ENCODE data around the gene NPY. TPM values are rescaled to one million over a fixed set of nuclear protein-coding genes. Genes with fewer than 3 reads are reported as not detected.

NPY gene
- total RNA-seq, 2 donors from 2014 or later = not detected

DNA sequence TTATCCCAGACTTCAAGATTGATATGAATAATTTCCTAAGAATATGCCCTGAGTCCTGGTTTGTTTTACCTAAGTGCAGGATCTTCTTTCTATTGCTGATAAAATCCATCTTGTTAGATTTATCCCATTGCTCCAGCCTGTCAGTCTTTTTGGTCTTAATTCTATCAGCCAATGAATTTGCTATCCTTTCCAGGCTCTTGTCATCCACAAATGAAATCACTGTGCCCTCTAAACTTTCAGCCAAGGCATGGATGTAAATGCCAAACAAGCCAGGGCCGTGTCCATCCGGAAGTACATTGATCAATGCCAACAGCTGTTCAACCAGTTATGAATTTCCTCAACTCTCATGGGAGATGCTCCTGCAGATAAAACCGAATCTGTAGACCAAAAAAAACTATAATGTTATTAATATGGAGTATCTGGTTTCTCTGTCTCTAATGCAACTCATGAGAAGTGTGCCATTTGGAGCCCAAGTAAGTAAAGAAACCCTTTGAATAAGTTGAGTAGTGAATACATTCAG is 40.0 kb downstream of the NPY start:
- Mint-ChIP-seq H3K4me1 (ENCODE audit: low read depth) (no peaks in the 10 kb centered on the region), H3K4me3 (no peak overlapping the region), H3K27ac (no peak overlapping the region), H3K36me3 (ENCODE audit: insufficient read depth in 2 of 2) (no peaks in the 10 kb centered on the region), H3K9me3 (no peaks in the 10 kb centered on the region), H3K27me3 (ENCODE audit: low read depth) (peaks cover 16% of the 10 kb centered on the region)
- DNase-seq = no peak
- ATAC-seq (replicated peaks in 1 of 2) = no peak

DNA sequence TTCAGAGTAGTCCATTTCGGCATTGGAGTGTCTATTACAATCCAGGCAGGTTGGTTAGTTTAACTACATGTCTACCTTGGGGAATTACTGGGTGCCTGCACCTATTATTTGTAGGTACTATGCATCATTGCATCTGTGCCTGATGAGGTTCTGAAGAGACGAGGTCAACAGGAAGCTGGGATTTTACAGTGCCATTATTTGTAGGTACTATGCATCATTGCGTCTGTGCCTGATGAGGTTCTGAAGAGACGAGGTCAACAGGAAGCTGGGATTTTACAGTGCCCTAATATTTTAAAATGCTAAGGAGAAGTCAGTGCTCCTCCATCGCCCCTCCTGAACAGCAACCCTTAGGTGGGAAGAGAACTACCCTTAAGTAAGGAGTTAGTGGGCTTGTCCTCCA is 41.7 kb downstream of the NPY start:
- Mint-ChIP-seq H3K9me3 (no peaks in the 10 kb centered on the region), H3K27ac (no peak overlapping the region), H3K36me3 (ENCODE audit: insufficient read depth in 2 of 2) (no peaks in the 10 kb centered on the region), H3K27me3 (ENCODE audit: low read depth) (peaks cover 8% of the 10 kb centered on the region), H3K4me1 (ENCODE audit: low read depth) (no peaks in the 10 kb centered on the region), H3K4me3 (no peak overlapping the region)
- DNase-seq (no peak), ATAC-seq (replicated peaks in 1 of 2) (no peak)

DNA sequence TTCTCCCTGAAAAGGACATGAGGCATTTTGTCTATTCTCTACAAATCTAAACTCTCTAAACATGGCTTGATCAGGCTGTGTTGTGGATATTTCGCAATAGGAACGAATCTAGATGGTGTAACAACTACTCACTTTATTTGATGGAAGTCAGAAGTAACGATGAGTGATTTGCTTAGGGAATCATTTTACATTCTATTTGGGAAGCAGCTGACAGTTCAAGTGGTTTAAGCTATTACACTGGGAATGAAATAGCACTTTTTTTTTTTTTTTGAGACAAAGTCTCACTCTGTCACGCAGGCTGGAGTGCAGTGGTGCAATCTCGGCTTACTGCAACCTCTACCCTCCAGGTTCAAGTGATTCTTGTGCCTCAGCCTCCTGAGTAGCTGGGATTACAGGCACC is 44.1 kb downstream of the NPY start:
- H3K27ac Mint-ChIP-seq = no peak overlapping the region

DNA sequence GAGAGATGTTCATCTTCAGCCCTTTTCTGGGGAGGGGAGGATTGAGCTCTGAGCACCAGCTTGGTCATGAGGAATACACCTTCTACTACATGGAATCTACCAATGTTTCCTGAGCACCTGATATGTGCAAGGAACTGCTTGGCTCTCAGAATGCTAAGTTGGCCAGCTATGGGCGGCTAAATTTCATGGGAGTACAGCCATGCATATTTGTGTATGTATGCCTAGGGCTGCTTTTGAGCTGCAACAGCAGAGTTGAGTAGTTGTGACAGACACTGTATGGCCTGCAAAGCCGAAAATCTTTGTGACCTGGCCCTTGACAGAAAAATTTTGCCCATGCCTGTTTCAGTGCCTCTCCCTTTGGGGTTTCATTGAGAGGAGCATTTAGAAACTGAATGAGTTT is 44.9 kb downstream of the NPY start:
- DNase-seq (no peak), ATAC-seq (replicated peaks in 1 of 2) (no peak)
- Mint-ChIP-seq H3K27me3 (ENCODE audit: low read depth) (peaks cover 8% of the 10 kb centered on the region), H3K27ac (no peak overlapping the region), H3K36me3 (ENCODE audit: insufficient read depth in 2 of 2) (peaks cover 4% of the 10 kb centered on the region in 2 donors), H3K9me3 (peaks cover 4 to 5% of the 10 kb centered on the region in 2 donors), H3K4me1 (ENCODE audit: low read depth) (no peaks in the 10 kb centered on the region), H3K4me3 (no peak overlapping the region)

More for the DNA sequence above, 44.1 kb downstream of the NPY start:
- DNase-seq (no peak), ATAC-seq (replicated peaks in 1 of 2) (no peak)
- no peak overlapping the region for H3K4me3 Mint-ChIP-seq
- peaks cover 4% of the 10 kb centered on the region in 2 donors for H3K36me3 Mint-ChIP-seq (ENCODE audit: insufficient read depth in 2 of 2)
- H3K4me1 Mint-ChIP-seq (ENCODE audit: low read depth) = no peaks in the 10 kb centered on the region
- peaks cover 4 to 5% of the 10 kb centered on the region in 2 donors for H3K9me3 Mint-ChIP-seq
- peaks cover 8% of the 10 kb centered on the region for H3K27me3 Mint-ChIP-seq (ENCODE audit: low read depth)

DNA sequence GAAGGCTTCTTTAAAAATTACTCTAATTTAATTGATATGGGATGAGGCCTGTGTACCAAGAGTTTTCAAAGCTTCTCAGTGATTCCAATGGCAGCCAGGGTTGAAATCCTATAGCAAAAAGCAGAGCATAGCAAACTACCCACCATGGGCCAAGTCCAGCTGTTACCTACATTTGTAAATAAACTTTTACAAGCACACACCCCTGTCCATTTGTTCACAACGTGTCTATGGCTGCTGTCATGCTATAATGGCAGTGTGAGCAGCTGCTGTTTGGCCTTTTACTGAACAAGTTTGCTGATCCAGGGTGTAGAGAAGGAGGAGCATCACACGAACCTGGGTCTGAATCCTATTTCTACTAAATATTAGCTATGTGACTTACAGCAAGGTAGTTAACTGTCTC is 50.0 kb downstream of the NPY start:
- Mint-ChIP-seq H3K9me3 (peaks cover 4 to 5% of the 10 kb centered on the region in 2 donors), H3K4me3 (no peak overlapping the region), H3K27me3 (ENCODE audit: low read depth) (peaks cover 30% of the 10 kb centered on the region), H3K27ac (no peak overlapping the region), H3K4me1 (ENCODE audit: low read depth) (peaks cover 4% of the 10 kb centered on the region), H3K36me3 (ENCODE audit: insufficient read depth in 2 of 2) (peaks cover 4% of the 10 kb centered on the region in 2 donors)
- ATAC-seq (replicated peaks in 1 of 2) (no peak), DNase-seq (no peak)

DNA sequence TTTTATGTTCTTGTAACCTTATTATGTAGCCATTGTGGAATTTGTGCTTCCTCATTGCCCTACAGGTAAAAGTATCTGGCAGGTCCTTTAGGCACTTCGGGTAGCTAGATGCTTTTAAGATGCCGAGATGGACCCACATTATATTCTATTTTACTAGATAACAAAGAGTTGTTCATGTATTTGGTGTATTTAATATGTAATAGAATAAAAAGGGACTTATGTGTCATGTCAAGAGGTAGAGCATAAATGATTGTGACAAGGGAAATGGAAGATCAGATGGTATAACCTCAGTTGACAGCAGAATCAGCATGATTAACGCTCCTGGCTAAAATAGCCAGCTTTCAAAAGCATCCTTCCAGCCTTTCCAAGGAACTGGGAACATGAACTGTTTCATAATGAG is 50.6 kb downstream of the NPY start:
- no peak for DNase-seq
- Mint-ChIP-seq H3K27me3 (ENCODE audit: low read depth) (peaks cover 30% of the 10 kb centered on the region), H3K4me3 (no peak overlapping the region), H3K9me3 (peaks cover 4 to 5% of the 10 kb centered on the region in 2 donors), H3K4me1 (ENCODE audit: low read depth) (peaks cover 4% of the 10 kb centered on the region), H3K36me3 (ENCODE audit: insufficient read depth in 2 of 2) (peaks cover 4% of the 10 kb centered on the region in 2 donors), H3K27ac (no peak overlapping the region)
- ATAC-seq (replicated peaks in 1 of 2) = no peak

DNA sequence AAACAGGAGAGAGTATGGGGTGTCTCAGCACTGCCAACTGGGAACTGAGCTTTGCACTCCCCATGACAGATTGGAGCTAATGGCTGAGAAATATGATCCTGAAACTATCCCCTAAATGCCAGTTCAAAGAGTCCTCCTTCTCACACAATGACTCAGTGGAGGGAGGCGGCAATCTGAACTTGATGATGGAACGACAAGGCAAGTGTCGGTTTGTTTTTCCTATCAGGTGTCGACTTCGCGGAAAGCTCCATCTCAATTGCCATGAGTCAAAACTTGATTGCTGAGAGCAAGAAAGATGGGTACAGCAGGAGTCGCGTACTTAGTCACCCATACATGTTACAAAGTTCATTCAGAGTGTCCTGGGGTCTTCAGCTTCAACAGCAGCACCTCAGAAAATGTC is 52.5 kb downstream of the NPY start:
- Mint-ChIP-seq H3K27ac (peak overlapping the region; percentile 26), H3K36me3 (ENCODE audit: insufficient read depth in 2 of 2) (peaks cover 4% of the 10 kb centered on the region in 2 donors), H3K4me3 (peak overlapping the region in 1 of 2 donors; percentile 33), H3K9me3 (peaks cover 4 to 5% of the 10 kb centered on the region in 2 donors), H3K27me3 (ENCODE audit: low read depth) (peaks cover 30% of the 10 kb centered on the region), H3K4me1 (ENCODE audit: low read depth) (peaks cover 4% of the 10 kb centered on the region)
- ATAC-seq (replicated peaks in 1 of 2) (peak; percentile 74 to 87), DNase-seq (peak; percentile 31 to 35)

DNA sequence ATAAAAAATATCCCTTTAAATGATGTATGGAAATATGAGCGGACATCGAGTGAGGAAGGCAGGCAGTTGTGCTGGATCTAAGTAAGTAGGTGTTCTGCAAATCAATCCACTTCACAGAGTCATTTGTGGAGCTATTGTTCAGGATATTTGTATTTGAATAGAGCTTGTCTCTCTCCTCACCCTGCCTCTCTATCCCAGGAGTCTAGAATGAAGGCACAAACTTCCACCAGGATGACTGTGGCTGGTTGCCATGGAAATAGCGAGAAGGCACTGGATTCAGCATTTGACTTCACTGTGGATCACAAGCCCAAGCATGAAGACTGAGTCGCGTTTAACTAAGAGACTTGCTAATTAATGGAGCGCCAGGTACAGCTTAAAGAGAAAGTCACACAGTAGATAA is 53.2 kb downstream of the NPY start:
- ATAC-seq (replicated peaks in 1 of 2) (no peak), DNase-seq (no peak)
- Mint-ChIP-seq H3K27me3 (ENCODE audit: low read depth) (peaks cover 30% of the 10 kb centered on the region), H3K4me1 (ENCODE audit: low read depth) (peaks cover 4% of the 10 kb centered on the region), H3K9me3 (peaks cover 4 to 5% of the 10 kb centered on the region in 2 donors), H3K4me3 (no peak overlapping the region), H3K27ac (no peak overlapping the region), H3K36me3 (ENCODE audit: insufficient read depth in 2 of 2) (peaks cover 0 to 4% of the 10 kb centered on the region in 2 donors)

DNA sequence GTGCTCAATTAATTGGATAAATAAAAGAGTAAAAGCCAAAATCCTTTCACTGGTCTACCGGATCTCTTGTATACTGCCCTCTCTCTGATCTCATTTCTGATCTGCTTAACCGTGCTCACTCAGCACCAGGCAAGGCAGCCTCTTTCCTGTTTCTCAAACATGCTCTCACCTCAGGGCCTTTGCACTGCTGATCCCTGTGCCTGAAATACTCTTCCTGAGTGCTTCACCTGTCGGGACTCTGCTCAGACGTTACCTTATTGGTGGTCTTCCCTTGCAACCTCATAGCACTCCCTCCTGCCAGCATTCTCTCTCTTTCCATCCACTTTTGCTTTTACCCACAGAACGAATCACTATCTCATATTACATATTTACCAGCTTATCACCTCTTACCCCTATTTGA is 55.6 kb downstream of the NPY start:
- Mint-ChIP-seq H3K4me1 (ENCODE audit: low read depth) (peaks cover 4% of the 10 kb centered on the region), H3K9me3 (no peaks in the 10 kb centered on the region), H3K27ac (no peak overlapping the region), H3K36me3 (ENCODE audit: insufficient read depth in 2 of 2) (no peaks in the 10 kb centered on the region), H3K4me3 (no peak overlapping the region), H3K27me3 (ENCODE audit: low read depth) (peaks cover 29% of the 10 kb centered on the region)
- DNase-seq = no peak
- no peak for ATAC-seq (replicated peaks in 1 of 2)

DNA sequence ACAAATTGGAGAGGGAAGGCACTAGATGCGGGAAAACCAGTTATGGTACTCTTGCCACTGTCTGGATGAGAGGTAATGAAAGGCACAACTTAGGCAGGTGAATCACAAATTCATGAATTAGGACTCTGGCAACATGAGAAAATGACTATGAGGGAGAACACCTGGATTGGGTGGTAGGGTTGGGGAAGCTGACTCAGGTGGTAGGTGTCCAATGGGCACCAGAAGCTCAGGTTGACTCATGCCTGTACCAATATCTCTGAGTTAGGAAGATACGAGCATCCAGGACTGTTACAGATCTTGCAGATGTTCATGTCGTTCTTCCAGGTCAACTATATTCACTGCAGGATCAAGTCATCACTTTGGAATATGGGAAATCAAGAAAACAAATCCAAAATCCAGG is 56.7 kb downstream of the NPY start:
- Mint-ChIP-seq H3K36me3 (ENCODE audit: insufficient read depth in 2 of 2) (no peaks in the 10 kb centered on the region), H3K27me3 (ENCODE audit: low read depth) (peaks cover 24% of the 10 kb centered on the region), H3K4me1 (ENCODE audit: low read depth) (peaks cover 4% of the 10 kb centered on the region), H3K4me3 (no peak overlapping the region), H3K27ac (no peak overlapping the region), H3K9me3 (no peaks in the 10 kb centered on the region)
- DNase-seq (no peak), ATAC-seq (replicated peaks in 1 of 2) (peak in 1 of 2 donors; percentile 29)

Measured in activated T-cell treated with anti-CD3 and anti-CD28 coated beads, Interleukin-2, amount 50 U/mL, for 72 hours (primary cell).